ENCODE data around the gene PTTG1IP.

PTTG1IP gene

DNA sequence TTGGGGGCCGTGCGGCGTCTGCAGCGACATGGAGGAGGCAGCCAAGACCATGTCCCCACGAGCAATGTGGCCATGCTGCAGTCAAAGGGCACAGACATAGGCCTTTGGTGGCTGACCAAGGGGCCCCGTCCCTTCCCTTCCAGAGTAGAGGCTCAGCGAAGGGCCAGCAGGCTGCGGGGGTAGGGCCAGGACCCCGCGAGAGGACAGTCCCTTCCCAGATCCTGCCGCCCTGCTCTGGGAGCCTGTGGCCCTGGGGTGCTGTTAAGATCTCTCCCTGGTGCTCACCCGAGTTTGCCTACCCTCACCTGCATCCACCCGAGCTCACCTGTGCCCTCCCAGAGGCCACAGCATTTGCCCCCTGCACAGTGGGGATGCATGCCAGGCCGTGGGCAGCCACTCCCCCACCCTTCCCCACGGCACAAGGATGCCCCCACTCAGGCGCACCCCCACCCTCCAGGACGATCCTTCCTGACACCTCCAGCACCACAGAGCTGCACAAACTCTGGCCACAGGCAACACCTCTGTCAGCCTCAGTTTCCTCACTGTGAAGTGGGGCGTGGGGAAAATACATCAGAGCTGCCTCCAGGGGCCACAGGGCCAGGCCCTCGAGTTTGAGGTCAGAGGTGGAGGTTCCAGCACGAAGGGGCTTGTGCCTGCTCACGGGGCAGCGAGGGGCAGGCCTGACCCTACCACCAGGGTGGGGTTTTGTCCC is 31.7 kb upstream of the PTTG1IP start:
- Histone ChIP-seq H3K4me1 (ENCODE audit: control insufficient read depth, insufficient read depth, low read length) (no peaks in the 10 kb centered on the region), H3K9me3 (ENCODE audit: control insufficient read depth, insufficient read depth, low read depth, low read length) (no peaks in the 10 kb centered on the region), H3K4me3 (ENCODE audit: low read depth, low read length) (no peak overlapping the region), H3K27ac (ENCODE audit: extremely low read depth, low read depth, low read length) (no peak overlapping the region), H3K36me3 (ENCODE audit: control insufficient read depth in 2 of 2, insufficient read depth in 1 of 2, low read length in 2 of 2) (no peaks in the 10 kb centered on the region)
- ChIA-PET POLR2A (interaction anchor here (0.6 kb wide), 1 partner anchor 31 kb away, joined by 5 read pairs; the partner anchor contains the start of gene PTTG1IP), CTCF (interaction anchor here (0.6 kb wide), 1 partner anchor 217 kb away, joined by 4 read pairs; no protein-coding TSS in a partner anchor)
- TF ChIP-seq ZNF341 (tag by site-specific recombination; IDR thresholded peaks at IDR 0.05; ENCODE audit: low read depth) = no peak
- TF ChIP-seq, protein P1, sequence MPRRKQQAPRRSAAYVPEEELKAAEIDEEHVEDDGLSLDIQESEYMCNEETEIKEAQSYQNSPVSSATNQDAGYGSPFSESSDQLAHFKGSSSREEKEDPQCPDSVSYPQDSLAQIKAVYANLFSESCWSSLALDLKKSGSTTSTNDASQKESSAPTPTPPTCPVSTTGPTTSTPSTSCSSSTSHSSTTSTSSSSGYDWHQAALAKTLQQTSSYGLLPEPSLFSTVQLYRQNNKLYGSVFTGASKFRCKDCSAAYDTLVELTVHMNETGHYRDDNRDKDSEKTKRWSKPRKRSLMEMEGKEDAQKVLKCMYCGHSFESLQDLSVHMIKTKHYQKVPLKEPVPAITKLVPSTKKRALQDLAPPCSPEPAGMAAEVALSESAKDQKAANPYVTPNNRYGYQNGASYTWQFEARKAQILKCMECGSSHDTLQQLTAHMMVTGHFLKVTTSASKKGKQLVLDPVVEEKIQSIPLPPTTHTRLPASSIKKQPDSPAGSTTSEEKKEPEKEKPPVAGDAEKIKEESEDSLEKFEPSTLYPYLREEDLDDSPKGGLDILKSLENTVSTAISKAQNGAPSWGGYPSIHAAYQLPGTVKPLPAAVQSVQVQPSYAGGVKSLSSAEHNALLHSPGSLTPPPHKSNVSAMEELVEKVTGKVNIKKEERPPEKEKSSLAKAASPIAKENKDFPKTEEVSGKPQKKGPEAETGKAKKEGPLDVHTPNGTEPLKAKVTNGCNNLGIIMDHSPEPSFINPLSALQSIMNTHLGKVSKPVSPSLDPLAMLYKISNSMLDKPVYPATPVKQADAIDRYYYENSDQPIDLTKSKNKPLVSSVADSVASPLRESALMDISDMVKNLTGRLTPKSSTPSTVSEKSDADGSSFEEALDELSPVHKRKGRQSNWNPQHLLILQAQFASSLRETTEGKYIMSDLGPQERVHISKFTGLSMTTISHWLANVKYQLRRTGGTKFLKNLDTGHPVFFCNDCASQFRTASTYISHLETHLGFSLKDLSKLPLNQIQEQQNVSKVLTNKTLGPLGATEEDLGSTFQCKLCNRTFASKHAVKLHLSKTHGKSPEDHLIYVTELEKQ (tag by site-specific recombination; IDR thresholded peaks at IDR 0.05; ENCODE audit: borderline replicate concordance) = no peak
- no peak for TF ChIP-seq ZNF174 (tag by site-specific recombination; IDR thresholded peaks at IDR 0.05)
- TF ChIP-seq, protein P2, sequence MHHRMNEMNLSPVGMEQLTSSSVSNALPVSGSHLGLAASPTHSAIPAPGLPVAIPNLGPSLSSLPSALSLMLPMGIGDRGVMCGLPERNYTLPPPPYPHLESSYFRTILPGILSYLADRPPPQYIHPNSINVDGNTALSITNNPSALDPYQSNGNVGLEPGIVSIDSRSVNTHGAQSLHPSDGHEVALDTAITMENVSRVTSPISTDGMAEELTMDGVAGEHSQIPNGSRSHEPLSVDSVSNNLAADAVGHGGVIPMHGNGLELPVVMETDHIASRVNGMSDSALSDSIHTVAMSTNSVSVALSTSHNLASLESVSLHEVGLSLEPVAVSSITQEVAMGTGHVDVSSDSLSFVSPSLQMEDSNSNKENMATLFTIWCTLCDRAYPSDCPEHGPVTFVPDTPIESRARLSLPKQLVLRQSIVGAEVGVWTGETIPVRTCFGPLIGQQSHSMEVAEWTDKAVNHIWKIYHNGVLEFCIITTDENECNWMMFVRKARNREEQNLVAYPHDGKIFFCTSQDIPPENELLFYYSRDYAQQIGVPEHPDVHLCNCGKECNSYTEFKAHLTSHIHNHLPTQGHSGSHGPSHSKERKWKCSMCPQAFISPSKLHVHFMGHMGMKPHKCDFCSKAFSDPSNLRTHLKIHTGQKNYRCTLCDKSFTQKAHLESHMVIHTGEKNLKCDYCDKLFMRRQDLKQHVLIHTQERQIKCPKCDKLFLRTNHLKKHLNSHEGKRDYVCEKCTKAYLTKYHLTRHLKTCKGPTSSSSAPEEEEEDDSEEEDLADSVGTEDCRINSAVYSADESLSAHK (tag by site-specific recombination; IDR thresholded peaks at IDR 0.05) = no peak
- TF ChIP-seq, protein P3, sequence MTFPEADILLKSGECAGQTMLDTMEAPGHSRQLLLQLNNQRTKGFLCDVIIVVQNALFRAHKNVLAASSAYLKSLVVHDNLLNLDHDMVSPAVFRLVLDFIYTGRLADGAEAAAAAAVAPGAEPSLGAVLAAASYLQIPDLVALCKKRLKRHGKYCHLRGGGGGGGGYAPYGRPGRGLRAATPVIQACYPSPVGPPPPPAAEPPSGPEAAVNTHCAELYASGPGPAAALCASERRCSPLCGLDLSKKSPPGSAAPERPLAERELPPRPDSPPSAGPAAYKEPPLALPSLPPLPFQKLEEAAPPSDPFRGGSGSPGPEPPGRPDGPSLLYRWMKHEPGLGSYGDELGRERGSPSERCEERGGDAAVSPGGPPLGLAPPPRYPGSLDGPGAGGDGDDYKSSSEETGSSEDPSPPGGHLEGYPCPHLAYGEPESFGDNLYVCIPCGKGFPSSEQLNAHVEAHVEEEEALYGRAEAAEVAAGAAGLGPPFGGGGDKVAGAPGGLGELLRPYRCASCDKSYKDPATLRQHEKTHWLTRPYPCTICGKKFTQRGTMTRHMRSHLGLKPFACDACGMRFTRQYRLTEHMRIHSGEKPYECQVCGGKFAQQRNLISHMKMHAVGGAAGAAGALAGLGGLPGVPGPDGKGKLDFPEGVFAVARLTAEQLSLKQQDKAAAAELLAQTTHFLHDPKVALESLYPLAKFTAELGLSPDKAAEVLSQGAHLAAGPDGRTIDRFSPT (tag by site-specific recombination; IDR thresholded peaks at IDR 0.05) = no peak
- no peak for TF ChIP-seq SP7 (tag by site-specific recombination; IDR thresholded peaks at IDR 0.05)
- no peak for TF ChIP-seq GLI2 (tag by site-specific recombination; IDR thresholded peaks at IDR 0.05; ENCODE audit: borderline replicate concordance, low read depth)
- no peak for TF ChIP-seq ZNF48 (tag by site-specific recombination; IDR thresholded peaks at IDR 0.05)
- no peak for TF ChIP-seq KLF10 (tag by site-specific recombination; IDR thresholded peaks at IDR 0.05)
- no peak for TF ChIP-seq ZNF830 (tag by site-specific recombination; IDR thresholded peaks at IDR 0.05; ENCODE audit: low read depth)
- TF ChIP-seq ZNF596 (tag by site-specific recombination; IDR thresholded peaks at IDR 0.05) = no peak
- no peak for TF ChIP-seq ZNF514 (tag by site-specific recombination; IDR thresholded peaks at IDR 0.05)
- no peak for TF ChIP-seq ZNF677 (tag by site-specific recombination; IDR thresholded peaks at IDR 0.05)
- no peak for TF ChIP-seq HOXC10 (CRISPR knock-in tag; IDR thresholded peaks at IDR 0.05)
- no peak for TF ChIP-seq SP2 (tag by site-specific recombination; IDR thresholded peaks at IDR 0.05)
- TF ChIP-seq ZNF138 (tag by site-specific recombination; IDR thresholded peaks at IDR 0.05; ENCODE audit: borderline replicate concordance) = no peak
- no peak for TF ChIP-seq ZNF416 (tag by site-specific recombination; IDR thresholded peaks at IDR 0.05)
- TF ChIP-seq, protein P4, sequence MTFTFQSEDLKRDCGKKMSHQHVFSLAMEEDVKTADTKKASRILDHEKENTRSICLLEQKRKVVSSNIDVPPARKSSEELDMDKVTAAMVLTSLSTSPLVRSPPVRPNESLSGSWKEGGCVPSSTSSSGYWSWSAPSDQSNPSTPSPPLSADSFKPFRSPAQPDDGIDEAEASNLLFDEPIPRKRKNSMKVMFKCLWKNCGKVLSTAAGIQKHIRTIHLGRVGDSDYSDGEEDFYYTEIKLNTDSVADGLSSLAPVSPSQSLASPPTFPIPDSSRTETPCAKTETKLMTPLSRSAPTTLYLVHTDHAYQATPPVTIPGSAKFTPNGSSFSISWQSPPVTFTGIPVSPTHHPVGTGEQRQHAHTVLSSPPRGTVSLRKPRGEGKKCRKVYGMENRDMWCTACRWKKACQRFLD (tag by site-specific recombination; IDR thresholded peaks at IDR 0.05) = no peak
- no peak for TF ChIP-seq ZFHX2 (tag by site-specific recombination; conservative IDR thresholded peaks at IDR 0.05)

Measured in HEK293 (cell line).